K562 (cell line): ENCODE measurements around the gene SCFD2. TPM values are rescaled to one million over a fixed set of nuclear protein-coding genes. Genes with fewer than 3 reads are reported as not detected.

ENCODE experiments used
- ATAC-seq: fragments of 200-7000 bp; cut with Tn5 transposase; 3 replicates; pipeline ENCODE4 v1.9.1; 2020; ENCODE audit warnings: moderate library complexity
- BruUV-seq: library from RNA; stranded (reverse); fragments of 400-500 nt; replicated peaks from 2 replicates; lab custom pipeline; 2021; lab: Mats Ljungman, UMichigan
- CTCF ChIA-PET: fragments of 300-600 bp; formaldehyde crosslinking; extraction: SDS; loops from one replicate; lab custom pipeline; 2021; ENCODE audit warnings: low intra/inter-chr PET ratio; lab: Yijun Ruan, JAX
- POLR2A ChIA-PET: fragments of 300-600, 350-650 bp; sonication (Branson Sonifier 250); formaldehyde crosslinking; extraction: SDS; loops from one replicate; lab custom pipeline; 2021; ENCODE audit warnings: antibody characterized with exemption, inconsistent platforms; lab: Yijun Ruan, JAX
- DNase-seq, 4 experiments: peaks; one replicate each; pipeline versions ENCODE4 v3.0.0 to v3.0.0-alpha.2; 2011 to 2018; ENCODE audit warnings: low spot score in 3 of 4, mixed read lengths in 3 of 4; ENCODE audit errors: extremely low read depth in 1 of 4
- FAIRE-seq: peaks from 2 replicates; lab custom pipeline; 2011; peaks lifted over from hg19 to GRCh38; lab: Jason Lieb, UNC
- H2AFZ ChIP-seq: 2 replicates; pipeline ENCODE4 v1.6.0; 2011; ENCODE audit warnings: low read depth, low read length, control low read depth, inconsistent platforms
- H3K27ac ChIP-seq: fragments of 200-600 bp; 3 replicates; pipeline ENCODE4 v1.8.0; 2011; ENCODE audit warnings: low read depth, mild to moderate bottlenecking, control low read depth, inconsistent platforms, low read length, moderate library complexity, mixed read lengths; ENCODE audit errors: extremely low read depth
- H3K27me3 ChIP-seq, 2 experiments: fragments of 300-600 bp in 1 of 2; 2 replicates in 1 of 2; 3 replicates in 1 of 2; pipeline versions ENCODE4 v1.6.0 to v1.8.0; 2011; ENCODE audit warnings: inconsistent platforms in 2 of 2, low read length in 2 of 2, mild to moderate bottlenecking in 1 of 2, mixed read lengths in 1 of 2, moderate library complexity in 1 of 2; ENCODE audit not compliant: control insufficient read depth in 2 of 2, insufficient read depth in 2 of 2
- H3K36me3 ChIP-seq: fragments of 300-600 bp; 3 replicates; pipeline ENCODE4 v1.8.0; 2011; ENCODE audit warnings: mild to moderate bottlenecking, low read length, inconsistent platforms; ENCODE audit not compliant: control insufficient read depth, insufficient read depth
- H3K4me1 ChIP-seq, 2 experiments: fragments of 200-600 bp in 1 of 2; replicated peaks in 1 of 2; 2 replicates in 1 of 2; 3 replicates in 1 of 2; pipeline versions ENCODE4 v1.5.1 to v1.8.0; 2011; ENCODE audit warnings: inconsistent platforms in 2 of 2, low read length in 2 of 2, mild to moderate bottlenecking in 1 of 2, mixed read lengths in 1 of 2, moderate library complexity in 1 of 2; ENCODE audit not compliant: control insufficient read depth in 2 of 2, insufficient read depth in 2 of 2
- H3K4me2 ChIP-seq: 2 replicates; pipeline ENCODE4 v1.6.1; 2011; ENCODE audit warnings: low read length, control low read depth, inconsistent platforms, mixed read lengths; ENCODE audit not compliant: insufficient read depth
- H3K4me3 ChIP-seq: fragments of 200-600 bp; sonication (generic), shearing (Covaris generic); 2 replicates; pipeline ENCODE4 v1.5.1; 2016; ENCODE audit warnings: control low read depth, inconsistent platforms
- H3K79me2 ChIP-seq: fragments of 200-600 bp; 3 replicates; pipeline ENCODE4 v1.8.0; 2011; ENCODE audit warnings: low read length, inconsistent platforms; ENCODE audit not compliant: control insufficient read depth, insufficient read depth
- H3K9ac ChIP-seq, 2 experiments: 2 replicates each; pipeline versions ENCODE4 v1.6.0 to v1.6.1; 2011; ENCODE audit warnings: low read depth in 2 of 2, low read length in 2 of 2, control low read depth in 1 of 2, inconsistent platforms in 1 of 2, mild to moderate bottlenecking in 1 of 2, mixed read lengths in 1 of 2; ENCODE audit not compliant: insufficient read depth in 1 of 2
- H3K9me1 ChIP-seq: one replicate; pipeline ENCODE4 v1.6.0; 2011; ENCODE audit warnings: inconsistent platforms, mild to moderate bottlenecking, low read length, moderate library complexity; ENCODE audit not compliant: control insufficient read depth, insufficient read depth
- H3K9me3 ChIP-seq: replicated peaks from 2 replicates; pipeline ENCODE4 v1.5.1; 2011; ENCODE audit warnings: low read depth, low read length, inconsistent platforms; ENCODE audit not compliant: control insufficient read depth, insufficient read depth
- H4K20me1 ChIP-seq: replicated peaks from 2 replicates; pipeline ENCODE4 v1.6.1; 2011; ENCODE audit warnings: low read length, inconsistent platforms, mixed read lengths; ENCODE audit not compliant: control insufficient read depth, insufficient read depth
- ARID3B ChIP-seq: fragments of 250-450 bp; sonication (Bioruptor Pico); IDR thresholded peaks from 2 replicates; pipeline ENCODE4 v1.4.0; 2020; ENCODE audit warnings: borderline replicate concordance
- ATF7 ChIP-seq: fragments of 450-650 bp; IDR thresholded peaks from 2 replicates; pipeline ENCODE4 v1.7.1; 2014; ENCODE audit warnings: mild to moderate bottlenecking, moderate library complexity
- ETS2 ChIP-seq: IDR thresholded peaks from 2 replicates; pipeline ENCODE4 v1.6.1; 2016; ENCODE audit warnings: borderline replicate concordance, missing genetic modification characterization, mild to moderate bottlenecking, moderate library complexity, missing compliant biosample characterization; ENCODE audit not compliant: poor library complexity, severe bottlenecking
- GATAD2A ChIP-seq: fragments of 450-650 bp; IDR thresholded peaks from 2 replicates; pipeline ENCODE4 v1.6.1; 2017
- IRF1 ChIP-seq: sonication (generic); formaldehyde crosslinking; IDR thresholded peaks from 2 replicates; pipeline ENCODE4 v1.8.0; 2022; ENCODE audit warnings: missing genetic modification reagents, mild to moderate bottlenecking, borderline replicate concordance
- TFAM ChIP-seq: fragments of 250-450 bp; sonication (Bioruptor Pico); conservative IDR thresholded peaks from 2 replicates; pipeline ENCODE4 v1.5.0; 2021; ENCODE audit warnings: mild to moderate bottlenecking, moderate library complexity
- ZC3H4 ChIP-seq: sonication (generic); formaldehyde crosslinking; IDR thresholded peaks from 2 replicates; pipeline ENCODE4 v1.9.0; 2021; ENCODE audit warnings: missing genetic modification reagents, borderline replicate concordance
- ZNF444 ChIP-seq: fragments of 250-450 bp; sonication (Bioruptor Pico); IDR thresholded peaks from 2 replicates; pipeline ENCODE4 v1.4.0; 2020; ENCODE audit warnings: mild to moderate bottlenecking, moderate library complexity
- ZNF561 ChIP-seq: fragments of 450-650 bp; formaldehyde crosslinking; conservative IDR thresholded peaks from 2 replicates; pipeline ENCODE4 v1.4.0; 2020; ENCODE audit warnings: mild to moderate bottlenecking, moderate library complexity
- WGBS: fragments of 100-300 bp; shearing (Covaris generic); methylation state at CpG from one replicate; pipeline ENCODE4 v1.1.6; 2016; ENCODE audit warnings: low coverage, mixed read lengths; ENCODE audit not compliant: insufficient coverage; ENCODE audit errors: missing lambda C conversion rate; 5-methylcytosine and 5-hydroxymethylcytosine counted together
- in situ Hi-C: fragments of 300-500 bp; cut with MboI; formaldehyde crosslinking; loops from 4 replicates; pipeline ENCODE4 v1.15.0; 2018; ENCODE audit warnings: inconsistent platforms, mixed read lengths
- intact Hi-C: fragments of 100-400 bp; cut with micrococcal nuclease; formaldehyde crosslinking; loops from 2 replicates; pipeline ENCODE4 v1.14.2; 2022
- polyA plus RNA-seq, 8 experiments: library from polyadenylated mRNA; depleted of rRNA in 4 of 8; stranded (reverse) in 5 of 8; unstranded in 3 of 8; fragments of >200 nt; fragmentation: Nextera tagmentation in 2 of 8; fragmentation: Illumina TruSeq in 1 of 8; extraction: Ambion mirVana in 2 of 8; extraction: Trizol in 1 of 8; gene quantifications; 2 replicates each; pipeline versions ENCODE4 v1.2.1 to v1.2.3, GENCODE V29; 2011 to 2014; ENCODE audit warnings: inconsistent platforms in 1 of 8, missing spikeins in 1 of 8
- total RNA-seq, 7 experiments: library from RNA; depleted of rRNA in 6 of 7; stranded (reverse); fragments of >200 nt in 6 of 7; fragmentation: Illumina TruSeq in 2 of 7; extraction: Trizol in 2 of 7; gene quantifications; 2 replicates each; pipeline versions ENCODE4 v1.2.1 to v1.2.3, GENCODE V29; 2011 to 2021; ENCODE audit warnings: low replicate concordance in 1 of 7

SCFD2 gene
- total and polyA plus RNA-seq, 9 of the 15 experiments (the other 6 are each of a cell fraction or from before 2014, with no cell fraction given), result 5.7 to 30.3 (median 22.8) TPM

- TF ChIP-seq ZNF561 (CRISPR knock-in tag) (no peak), TFAM (no peak), ARID3B (CRISPR knock-in tag) (no peak), GATAD2A (no peak), ZC3H4 (CRISPR knock-in tag) (no peak), IRF1 (CRISPR knock-in tag) (no peak), ATF7 (no peak), ETS2 (no peak)
- TF ChIP-seq, all 486 proteins: peak for 0
Measured at GRCh38 chr4:53233114-53233795, 132.6 kb downstream of the SCFD2 start (continued).

- Histone ChIP-seq H4K20me1 (no peaks in the 10 kb centered on the region), H3K4me3 (no peak overlapping the region), H3K79me2 (no peaks in the 10 kb centered on the region), H3K27me3 (no peaks in the 10 kb centered on the region), H3K9ac (no peak overlapping the region), H3K9me3 (no peaks in the 10 kb centered on the region), H3K9me1 (no peaks in the 10 kb centered on the region), H3K4me2 (no peak overlapping the region), H3K36me3 (no peaks in the 10 kb centered on the region; the same call in 2 of the 3 replicates), H3K27ac (no peak overlapping the region), H3K4me1 (no peaks in the 10 kb centered on the region), H2AFZ (no peak overlapping the region)
- in situ Hi-C loops, result no loop called here
- 84% methylated on average over 2 of the region's 2 CpGs for WGBS
- FAIRE-seq (no peak), DNase-seq (no peak), ATAC-seq (no peak)
- CTCF ChIA-PET, result no interaction called here
- BruUV-seq, result no TSS peak
- intact Hi-C loops, result no loop called here
- POLR2A ChIA-PET, result no interaction called here
- no peak for TF ChIP-seq ZNF444
Measured at GRCh38 chr4:53232371-53232770, 133.5 kb downstream of the SCFD2 start.
